DMS79 (cell line): Measurements from ENCODE around the gene LINGO1.

Experiments
- DNase-seq: peaks from one replicate; lab custom pipeline; 2025; lab: John Stamatoyannopoulos, UW

LINGO1 gene

GRCh38 chr15:77633134-77633912 is 611 bp upstream of the LINGO1 start:
- DNase-seq = no peak

DNA sequence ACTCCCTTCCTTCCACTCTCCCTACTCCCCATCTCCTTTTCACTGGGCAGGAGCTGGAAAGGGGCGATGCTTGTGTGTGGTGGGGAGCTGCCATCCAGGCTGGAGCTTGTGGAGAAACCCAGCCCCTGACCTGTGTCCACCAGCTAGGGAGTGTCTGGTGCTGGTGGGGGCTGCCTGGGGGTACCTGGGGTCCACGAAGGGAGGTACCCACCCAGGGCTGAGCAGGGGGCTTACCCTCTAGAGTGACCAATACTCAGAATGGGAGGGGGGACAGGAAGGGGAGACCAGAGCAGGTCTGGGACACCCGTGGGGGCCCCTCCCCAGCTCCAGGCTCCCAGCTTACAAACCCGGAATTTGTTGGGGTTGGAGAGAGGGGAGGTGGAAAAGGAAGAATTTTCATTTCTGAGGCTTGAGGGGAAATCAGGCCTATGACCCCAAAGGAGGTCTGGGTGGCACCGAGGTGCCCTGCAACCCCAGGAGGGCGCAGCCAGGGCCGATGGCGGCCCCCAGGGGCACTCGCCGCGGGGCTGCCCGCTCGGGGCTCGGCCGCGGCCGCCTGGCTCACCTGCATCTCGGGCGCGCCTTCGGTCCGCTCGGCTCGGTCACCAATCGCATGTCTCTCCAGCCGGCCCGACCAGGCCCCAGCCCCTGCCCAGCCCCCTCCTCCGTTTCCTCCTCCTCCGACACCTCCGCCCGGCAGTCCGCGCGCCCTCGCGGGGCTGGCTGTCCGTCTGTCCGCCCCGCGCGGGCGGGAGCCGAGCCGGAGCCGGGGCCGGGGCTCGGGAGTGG is 773 bp downstream of the LINGO1 start:
- no peak for DNase-seq

DNA sequence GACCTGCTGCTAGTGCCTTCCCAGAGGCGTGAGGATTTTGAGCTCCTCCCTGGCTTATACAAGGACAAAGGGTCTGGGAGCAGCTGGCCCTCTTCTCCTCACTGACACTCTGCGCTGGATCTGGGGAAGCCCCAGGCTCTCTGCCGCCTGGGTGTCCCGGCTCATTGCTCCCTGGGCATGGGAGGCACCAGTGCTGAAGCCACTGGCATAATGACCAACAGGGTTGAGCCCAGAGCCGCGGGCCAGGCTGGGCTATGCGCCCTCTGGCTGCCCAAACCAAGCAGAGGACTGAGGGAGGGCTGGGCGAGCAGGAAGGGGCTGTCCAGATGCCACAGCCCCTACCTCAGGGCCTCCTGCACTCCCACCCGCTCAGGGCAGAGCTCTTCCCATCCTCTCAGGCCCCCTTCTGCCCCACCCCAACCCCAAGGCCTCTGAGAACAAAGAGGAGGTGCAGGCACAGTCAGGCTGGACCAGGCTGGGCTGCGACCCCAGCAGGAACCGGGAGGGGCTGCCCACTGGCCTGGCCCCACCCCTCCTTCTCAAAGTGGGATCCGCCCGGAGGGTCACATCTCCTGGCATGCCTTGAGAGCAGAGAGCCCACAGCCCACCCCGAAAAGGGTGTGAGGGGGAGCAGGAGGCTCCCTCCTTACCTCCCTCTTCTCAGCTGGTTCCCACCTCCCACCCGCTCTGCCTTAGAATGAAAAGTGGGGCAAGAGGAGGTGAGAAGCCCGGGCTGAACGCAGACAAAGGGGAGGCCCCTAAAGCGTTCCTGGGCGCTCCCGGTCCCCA is 1.6 kb downstream of the LINGO1 start:
- DNase-seq = no peak

- no peak for DNase-seq
Observed at GRCh38 chr15:77630056-77630455, 2.7 kb downstream of the LINGO1 start.

DNA sequence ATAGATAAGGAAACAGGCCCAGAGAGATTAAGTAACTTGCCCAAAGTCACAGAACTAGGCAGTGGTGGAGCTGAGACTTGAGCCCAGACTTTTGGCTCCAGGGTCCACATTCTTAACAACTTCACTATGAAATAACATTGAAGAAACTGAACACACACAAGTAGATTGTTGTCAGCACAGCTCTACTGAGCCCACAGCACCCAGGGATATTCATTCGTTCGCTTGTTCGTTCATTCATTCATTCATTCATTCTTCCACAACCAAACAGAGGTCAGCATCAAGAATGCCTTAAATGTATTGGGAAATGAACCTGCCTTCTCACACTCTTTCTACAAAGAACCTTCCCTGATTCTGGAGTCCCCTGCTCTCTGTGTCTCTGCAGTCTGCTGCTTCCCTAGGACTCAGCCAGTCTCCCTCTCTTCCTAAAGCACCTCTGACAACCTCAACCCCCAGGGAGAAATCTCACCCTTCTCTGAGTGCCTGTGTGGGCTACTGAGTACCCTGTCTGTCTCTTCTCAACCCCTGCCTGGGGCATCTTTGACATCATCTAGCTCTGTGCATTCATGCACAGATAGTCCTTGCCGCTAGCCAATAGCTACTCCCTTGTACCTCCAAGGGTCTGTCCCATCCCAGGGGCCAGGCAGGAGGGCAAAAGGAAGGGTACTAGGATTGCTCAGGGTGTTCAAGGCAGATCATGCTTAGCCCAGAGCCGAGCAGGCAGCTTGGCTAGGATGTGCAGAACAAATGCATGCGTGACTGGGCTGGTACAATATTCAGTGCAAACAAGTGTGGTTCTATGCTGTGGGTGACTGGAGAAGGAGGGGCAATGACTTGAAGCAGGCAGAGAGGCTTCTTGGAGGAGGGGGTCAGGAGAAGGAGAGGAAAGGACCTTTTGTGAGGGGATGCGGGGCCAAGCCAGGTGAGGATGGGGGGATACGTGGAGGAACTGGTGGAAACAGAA is 3.4 kb downstream of the LINGO1 start:
- no peak for DNase-seq

GRCh38 chr15:77628010-77628409 is 4.7 kb downstream of the LINGO1 start:
- no peak for DNase-seq

DNA sequence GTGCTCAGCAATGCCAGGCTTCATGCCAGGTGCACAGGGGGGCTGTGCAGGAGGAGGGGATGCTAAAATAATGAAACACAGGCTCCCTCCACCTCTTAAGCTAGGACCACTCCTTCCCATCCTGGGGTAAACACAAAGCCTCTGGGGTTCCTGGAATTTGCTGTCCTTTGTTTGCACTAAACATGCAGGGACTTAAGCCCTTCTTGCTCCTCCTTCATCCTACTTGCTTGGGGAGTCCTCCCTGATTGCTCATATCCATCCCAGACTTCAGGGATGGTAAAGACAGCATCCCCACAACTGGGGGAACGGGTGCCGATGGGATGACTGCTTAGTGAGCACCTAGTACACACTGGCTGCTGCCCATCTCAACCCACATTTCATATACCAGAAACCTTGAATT is 5.1 kb downstream of the LINGO1 start:
- no peak for DNase-seq

DNA sequence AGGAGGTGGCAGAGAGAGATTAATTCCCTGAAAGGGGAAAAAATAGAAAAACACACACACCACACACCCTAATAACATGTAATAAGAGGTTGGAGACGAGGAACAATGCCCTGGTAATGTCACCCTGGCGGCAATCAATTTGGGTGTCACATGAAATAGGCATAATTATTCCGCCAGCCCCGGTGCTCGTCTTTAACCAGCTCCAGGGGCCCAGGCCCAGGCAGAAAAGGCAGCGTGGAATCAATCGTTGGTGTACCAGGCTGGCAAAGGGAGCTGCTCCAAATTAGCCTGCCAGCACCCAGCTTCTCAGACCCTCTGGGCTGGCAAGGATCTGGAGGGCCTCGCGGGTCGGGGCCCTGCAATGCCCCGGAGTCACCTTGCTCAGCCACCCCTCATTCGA is 5.6 kb downstream of the LINGO1 start:
- no peak for DNase-seq

- no peak for DNase-seq
Observed at GRCh38 chr15:77626002-77626401, 6.7 kb downstream of the LINGO1 start.

DNA sequence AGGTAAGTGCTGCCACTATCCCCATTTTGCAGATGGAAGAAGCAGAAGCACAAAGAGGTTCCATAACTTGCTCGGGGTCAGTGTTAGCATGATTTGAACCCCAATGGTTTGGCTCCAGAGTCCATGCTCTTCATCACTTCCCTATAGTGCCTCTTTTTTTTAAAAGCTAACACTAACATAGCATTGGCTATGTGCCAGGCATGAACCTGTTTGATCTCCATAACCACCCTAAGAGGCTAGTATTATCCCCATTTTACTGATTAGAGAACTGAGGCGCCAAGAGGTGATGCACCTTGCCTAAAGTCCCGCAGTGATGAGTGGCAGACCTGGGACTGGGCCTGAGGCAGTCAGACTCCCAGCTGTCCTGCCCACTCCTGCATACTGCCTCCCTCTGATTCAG is 7.3 kb downstream of the LINGO1 start:
- no peak for DNase-seq

DNA sequence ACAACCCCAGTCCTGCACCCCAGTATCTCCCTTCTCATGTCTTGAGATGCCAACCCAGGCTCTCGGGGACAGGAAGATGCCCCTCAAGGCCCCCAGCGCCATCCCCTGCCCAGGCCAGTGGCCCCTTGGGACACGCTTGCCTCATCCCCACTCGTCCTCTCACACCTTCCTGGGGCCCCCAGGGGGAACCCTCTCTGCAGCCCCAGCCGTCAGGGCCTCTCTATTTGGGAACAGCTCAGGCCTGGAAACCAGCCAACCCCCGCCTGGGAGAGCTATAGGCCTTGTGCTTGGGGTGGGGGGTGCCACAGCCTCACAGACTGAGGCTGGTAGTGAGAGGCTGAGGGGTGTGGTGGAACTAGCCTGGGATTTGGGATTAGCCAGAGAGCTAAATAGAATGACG is 7.8 kb downstream of the LINGO1 start:
- DNase-seq = no peak

DNA sequence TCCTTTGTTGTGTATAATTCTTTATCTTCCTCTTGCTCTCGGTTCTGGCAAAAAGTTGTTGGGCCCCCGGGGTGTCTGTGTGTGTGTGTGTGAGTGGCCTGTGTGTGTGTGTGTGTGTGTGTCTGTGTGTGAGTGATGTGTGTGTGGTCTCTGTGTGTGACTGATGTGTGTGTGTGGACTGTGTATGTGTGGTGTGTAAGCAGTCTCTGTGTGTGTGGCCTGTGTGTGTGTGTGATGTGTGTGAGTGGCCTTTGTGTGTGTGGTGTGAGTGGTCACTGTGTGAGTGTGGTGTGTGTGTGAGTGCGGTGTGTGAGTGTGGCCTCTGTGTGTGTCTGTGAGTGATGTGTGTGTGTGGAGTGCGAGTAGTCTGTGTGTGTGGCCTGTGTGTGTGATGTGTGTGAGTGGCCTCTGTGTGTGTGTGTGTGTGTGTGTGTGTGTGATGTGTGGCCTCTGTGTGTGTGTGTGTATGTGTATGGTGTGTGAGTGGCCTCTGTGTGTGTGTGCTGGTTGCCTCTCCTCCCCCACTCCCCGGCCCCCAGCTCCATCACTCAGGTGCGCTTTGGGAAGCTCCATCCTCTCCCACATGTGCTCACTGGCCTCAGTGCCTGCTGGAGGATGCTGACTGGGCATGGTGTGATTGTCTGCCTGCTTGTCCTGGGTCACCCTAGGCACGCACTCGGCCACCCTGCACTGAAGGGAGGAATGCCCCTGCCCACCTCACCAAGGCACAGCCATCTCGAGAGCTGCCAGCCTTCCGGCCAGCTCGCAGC is 8.8 kb downstream of the LINGO1 start:
- DNase-seq = no peak

- DNase-seq = no peak
Observed at GRCh38 chr15:77622934-77623754, 9.6 kb downstream of the LINGO1 start.

GRCh38 chr15:77622209-77622933 is 10.3 kb downstream of the LINGO1 start:
- DNase-seq = no peak

DNA sequence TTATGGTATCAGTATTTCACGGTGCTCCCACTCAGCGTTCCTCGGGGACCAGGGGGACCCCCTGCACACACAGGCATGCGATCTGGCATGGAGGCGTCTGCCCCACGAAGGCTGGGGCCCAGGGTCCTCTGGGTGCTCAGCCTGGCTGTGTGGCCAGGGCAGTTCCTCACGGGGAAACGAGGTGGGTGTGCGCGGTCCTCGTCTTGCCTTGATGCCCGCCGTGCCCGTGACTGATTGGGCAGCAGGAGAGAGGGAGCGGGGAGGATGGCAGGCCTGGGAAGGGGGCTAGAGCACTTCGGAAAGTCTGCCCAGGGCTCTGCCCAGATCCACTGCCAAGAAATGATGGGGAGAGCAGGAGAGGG is 10.9 kb downstream of the LINGO1 start:
- no peak for DNase-seq

- no peak for DNase-seq
Observed at GRCh38 chr15:77620960-77621647, 11.6 kb downstream of the LINGO1 start.

- DNase-seq = no peak
Observed at GRCh38 chr15:77620297-77620696, 12.4 kb downstream of the LINGO1 start.

DNA sequence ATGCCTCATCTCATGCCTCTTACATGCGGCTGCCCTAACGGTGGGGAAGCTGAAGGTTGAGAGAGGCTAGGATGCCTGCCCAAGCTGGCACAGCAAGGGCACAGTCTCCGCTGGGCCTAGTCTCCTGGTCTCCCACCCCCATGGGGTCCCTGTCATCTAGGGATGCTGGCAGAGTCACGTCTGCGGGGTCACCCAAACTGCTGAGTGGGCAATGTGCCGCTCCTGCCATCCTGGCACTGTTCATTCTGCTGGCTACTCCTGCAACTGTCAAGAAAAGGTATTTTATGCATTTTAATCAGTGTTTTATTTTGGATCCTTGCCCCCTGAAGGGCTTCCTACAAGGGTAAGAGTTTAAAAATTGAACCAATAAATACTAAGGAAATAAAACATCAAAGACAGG is 12.8 kb downstream of the LINGO1 start:
- DNase-seq = no peak
